Suprapubic skin (tissue), 3 donors: ENCODE measurements around the gene PHGDH.

Experiments used
- EP300 ChIP-seq: sonication (generic); formaldehyde crosslinking; IDR thresholded peaks from one replicate; pipeline ENCODE4 v1.6.1; 2017; ENCODE audit warnings: antibody characterized with exemption
- TF ChIP-seq, protein P1 (sequence below), 2 donors: fragments of 200-600 bp in 1 of 2; fragments of 450-650 bp in 1 of 2; sonication (generic) in 1 of 2; IDR thresholded peaks; one replicate each; pipeline ENCODE4 v1.5.1; 2016 to 2019; ENCODE audit warnings: antibody characterized with exemption in 2 of 2, mild to moderate bottlenecking in 1 of 2, moderate library complexity in 1 of 2

DNA sequence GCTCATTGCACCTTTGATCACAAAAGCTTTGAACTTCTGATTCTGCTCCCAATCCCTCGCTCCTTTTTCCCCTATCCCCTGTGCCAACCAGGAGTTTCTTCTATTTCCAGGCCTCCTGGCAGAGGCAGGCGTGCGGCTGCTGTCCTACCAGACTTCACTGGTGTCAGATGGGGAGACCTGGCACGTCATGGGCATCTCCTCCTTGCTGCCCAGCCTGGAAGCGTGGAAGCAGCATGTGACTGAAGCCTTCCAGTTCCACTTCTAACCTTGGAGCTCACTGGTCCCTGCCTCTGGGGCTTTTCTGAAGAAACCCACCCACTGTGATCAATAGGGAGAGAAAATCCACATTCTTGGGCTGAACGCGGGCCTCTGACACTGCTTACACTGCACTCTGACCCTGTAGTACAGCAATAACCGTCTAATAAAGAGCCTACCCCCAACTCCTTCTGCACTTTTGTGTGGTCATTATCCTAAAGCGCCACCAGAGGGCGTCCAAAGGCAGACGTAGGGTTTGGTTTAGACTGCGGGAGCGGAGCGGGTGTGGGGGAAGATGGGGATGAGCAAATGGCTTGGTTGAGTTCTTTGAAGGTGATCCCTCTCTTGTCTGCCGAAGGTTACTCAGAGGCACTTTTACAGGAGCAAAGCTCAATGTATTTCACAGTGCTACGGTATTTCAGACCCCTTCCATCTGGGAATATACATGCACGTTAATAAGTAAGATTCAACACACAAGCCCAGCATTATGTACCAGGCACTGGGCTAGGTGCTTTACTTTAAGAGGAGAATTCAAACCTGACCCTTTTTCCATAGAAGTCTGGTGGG, 32.3 kb downstream of the PHGDH start:
- TF ChIP-seq, protein P1, sequence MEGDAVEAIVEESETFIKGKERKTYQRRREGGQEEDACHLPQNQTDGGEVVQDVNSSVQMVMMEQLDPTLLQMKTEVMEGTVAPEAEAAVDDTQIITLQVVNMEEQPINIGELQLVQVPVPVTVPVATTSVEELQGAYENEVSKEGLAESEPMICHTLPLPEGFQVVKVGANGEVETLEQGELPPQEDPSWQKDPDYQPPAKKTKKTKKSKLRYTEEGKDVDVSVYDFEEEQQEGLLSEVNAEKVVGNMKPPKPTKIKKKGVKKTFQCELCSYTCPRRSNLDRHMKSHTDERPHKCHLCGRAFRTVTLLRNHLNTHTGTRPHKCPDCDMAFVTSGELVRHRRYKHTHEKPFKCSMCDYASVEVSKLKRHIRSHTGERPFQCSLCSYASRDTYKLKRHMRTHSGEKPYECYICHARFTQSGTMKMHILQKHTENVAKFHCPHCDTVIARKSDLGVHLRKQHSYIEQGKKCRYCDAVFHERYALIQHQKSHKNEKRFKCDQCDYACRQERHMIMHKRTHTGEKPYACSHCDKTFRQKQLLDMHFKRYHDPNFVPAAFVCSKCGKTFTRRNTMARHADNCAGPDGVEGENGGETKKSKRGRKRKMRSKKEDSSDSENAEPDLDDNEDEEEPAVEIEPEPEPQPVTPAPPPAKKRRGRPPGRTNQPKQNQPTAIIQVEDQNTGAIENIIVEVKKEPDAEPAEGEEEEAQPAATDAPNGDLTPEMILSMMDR (IDR thresholded peaks at IDR 0.05) = peak; percentile 55 to 68
- no peak for TF ChIP-seq EP300
